ENCODE data around the gene EYA3. TPM values are rescaled to one million over a fixed set of nuclear protein-coding genes. Genes with fewer than 3 reads are reported as not detected.

The EYA3 gene
- total and polyA plus RNA-seq, 2 of the 4 experiments (the other 2 are of a cell fraction): 9.1 to 17.6 TPM

DNA sequence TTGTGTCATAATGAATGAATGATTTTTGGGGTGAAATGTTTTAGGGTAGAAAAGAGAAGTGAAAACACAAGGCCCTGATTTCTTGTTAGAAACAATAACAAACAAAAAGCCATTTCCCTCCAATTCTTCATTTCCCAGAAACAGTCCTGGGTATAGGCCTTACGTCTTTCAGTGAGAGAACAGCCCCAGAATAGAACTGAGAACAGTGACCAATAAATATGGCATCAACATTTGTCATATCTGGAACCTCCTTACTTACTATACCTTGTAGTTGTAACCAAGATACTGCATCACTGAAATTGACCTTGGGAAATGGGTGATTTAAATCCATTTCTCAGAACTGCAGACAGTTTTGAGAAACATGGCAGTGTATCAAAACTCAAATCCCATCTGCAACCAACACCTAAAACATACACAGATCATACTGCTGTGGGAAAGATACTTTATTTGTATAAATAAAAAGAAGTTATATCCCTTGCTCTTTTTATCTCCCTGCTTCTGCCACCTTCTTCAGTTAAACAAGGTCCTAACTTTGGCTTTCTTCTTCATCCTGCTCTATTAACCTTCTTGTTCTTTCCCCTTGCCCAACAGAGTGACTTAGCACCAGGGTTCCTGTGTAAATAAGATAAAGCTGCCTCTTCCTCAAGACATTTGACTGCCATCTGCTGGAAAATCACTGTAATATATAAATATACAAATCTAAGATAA, 109.1 kb downstream of the EYA3 start:
- H2BK15ac ChIP-seq (ENCODE audit: low read depth, low read length): no peak overlapping the region
- H3K4me2 ChIP-seq (ENCODE audit: low read depth, low read length): no peak overlapping the region
- CTCF ChIA-PET: interaction anchor here (1.1 to 1.2 kb wide), 2 partner anchors 9 to 12 kb away, joined by 3 to 4 read pairs; no protein-coding TSS in a partner anchor
- H3K79me1 ChIP-seq (ENCODE audit: low read depth in 1 of 2, low read length in 2 of 2): no peaks in the 10 kb centered on the region
- POLR2A ChIA-PET (ENCODE audit: unreplicated experiment): interaction anchor here (1.0 kb wide), 1 partner anchor 11 kb away, joined by 4 read pairs; no protein-coding TSS in a partner anchor
- intact Hi-C loops (cut with micrococcal nuclease): loop anchor here (1.0 kb wide), 2 partner anchors 116 to 121 kb away; no protein-coding TSS in a partner anchor
- WGBS, 2 experiments (ENCODE audit: extremely low coverage in 2 of 2, insufficient read length in 1 of 2): no CpG with 5 or more reads among the region's 1 CpG
- no peak overlapping the region for H2BK120ac ChIP-seq (ENCODE audit: low read depth, low read length)
- no peak overlapping the region for H3K56ac ChIP-seq (ENCODE audit: extremely low read depth, insufficient read depth, low read length)
- ATAC-seq (ENCODE audit: low read depth): peak; percentile 91
- H3K27me3 ChIP-seq (ENCODE audit: control insufficient read depth, insufficient read depth, low read length): no peaks in the 10 kb centered on the region
- no peaks in the 10 kb centered on the region for H4K20me1 ChIP-seq (ENCODE audit: insufficient read depth, low read length)
- no peaks in the 10 kb centered on the region for H3K9me1 ChIP-seq (ENCODE audit: insufficient read depth, low read length)
- no peak overlapping the region for H2AK5ac ChIP-seq (ENCODE audit: low read depth, low read length)
- H4K91ac ChIP-seq (ENCODE audit: insufficient read depth, low read depth, low read length): no peak overlapping the region
- in situ Hi-C loops (cut with MboI; ENCODE audit: low sequenced_read_pairs): no loop called here
- no peak overlapping the region for H4K8ac ChIP-seq (ENCODE audit: low read depth in 2 of 2, low read length in 2 of 2)
- peaks cover 2% of the 10 kb centered on the region for H3K4me1 ChIP-seq (ENCODE audit: control insufficient read depth, insufficient read depth, low read length)
- H2AFZ ChIP-seq (replicated peaks; ENCODE audit: low read length, poor library complexity): no peak overlapping the region
- dilution Hi-C loops (cut with HindIII; ENCODE audit: low sequenced_read_pairs, unreplicated experiment): no loop called here
- H2BK5ac ChIP-seq (ENCODE audit: low read depth, low read length, poor library complexity, severe bottlenecking): no peak overlapping the region
- H4K5ac ChIP-seq (ENCODE audit: low read depth, low read length): no peak overlapping the region
- H3K18ac ChIP-seq (ENCODE audit: low read depth, low read length): no peak overlapping the region
- TF ChIP-seq, protein P1, sequence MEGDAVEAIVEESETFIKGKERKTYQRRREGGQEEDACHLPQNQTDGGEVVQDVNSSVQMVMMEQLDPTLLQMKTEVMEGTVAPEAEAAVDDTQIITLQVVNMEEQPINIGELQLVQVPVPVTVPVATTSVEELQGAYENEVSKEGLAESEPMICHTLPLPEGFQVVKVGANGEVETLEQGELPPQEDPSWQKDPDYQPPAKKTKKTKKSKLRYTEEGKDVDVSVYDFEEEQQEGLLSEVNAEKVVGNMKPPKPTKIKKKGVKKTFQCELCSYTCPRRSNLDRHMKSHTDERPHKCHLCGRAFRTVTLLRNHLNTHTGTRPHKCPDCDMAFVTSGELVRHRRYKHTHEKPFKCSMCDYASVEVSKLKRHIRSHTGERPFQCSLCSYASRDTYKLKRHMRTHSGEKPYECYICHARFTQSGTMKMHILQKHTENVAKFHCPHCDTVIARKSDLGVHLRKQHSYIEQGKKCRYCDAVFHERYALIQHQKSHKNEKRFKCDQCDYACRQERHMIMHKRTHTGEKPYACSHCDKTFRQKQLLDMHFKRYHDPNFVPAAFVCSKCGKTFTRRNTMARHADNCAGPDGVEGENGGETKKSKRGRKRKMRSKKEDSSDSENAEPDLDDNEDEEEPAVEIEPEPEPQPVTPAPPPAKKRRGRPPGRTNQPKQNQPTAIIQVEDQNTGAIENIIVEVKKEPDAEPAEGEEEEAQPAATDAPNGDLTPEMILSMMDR (conservative IDR thresholded peaks at IDR 0.05; ENCODE audit: low read depth, low read length): peak; percentile 73
- TF ChIP-seq SMC3 (IDR thresholded peaks at IDR 0.05; ENCODE audit: low read depth, low read length): peak; percentile 94
- no peak for TF ChIP-seq BHLHE40 (IDR thresholded peaks at IDR 0.05; ENCODE audit: low read depth, low read length)
- peak; percentile 68; the same call in 1 of the 2 replicates for TF ChIP-seq NFE2L2 (IDR thresholded peaks at IDR 0.05; ENCODE audit: low read depth, low read length)
- peak; percentile 80 for TF ChIP-seq RAD21 (IDR thresholded peaks at IDR 0.05; ENCODE audit: low read length)
- TF ChIP-seq POLR2A (IDR thresholded peaks at IDR 0.05; ENCODE audit: low read depth, low read length): no peak
- peak; percentile 73 for TF ChIP-seq CEBPB (IDR thresholded peaks at IDR 0.05; ENCODE audit: low read depth, low read length)
- no peak overlapping the region for H2BK20ac ChIP-seq (ENCODE audit: low read depth, low read length)
- H3K36me3 ChIP-seq (ENCODE audit: control insufficient read depth, insufficient read depth, low read length): 0 out of 2 replicates have a peak, but pooled peaks cover 1% of the 10 kb centered on the region
- H3K14ac ChIP-seq (replicated peaks; ENCODE audit: low read depth, low read length): no peak overlapping the region
- peak; percentile 81 for DNase-seq
- no peaks in the 10 kb centered on the region for H3K9me3 ChIP-seq (ENCODE audit: control insufficient read depth, insufficient read depth, low read length)
- H3K4ac ChIP-seq (ENCODE audit: low read depth, low read length): no peak overlapping the region
- no peak overlapping the region for H2AK9ac ChIP-seq (replicated peaks; ENCODE audit: low read depth, low read length, poor library complexity)
- BruUV-seq (replicated peaks): no TSS peak
- no peak overlapping the region for H3K4me3 ChIP-seq (ENCODE audit: insufficient read depth, low read depth, low read length)
- H3K23ac ChIP-seq (ENCODE audit: low read depth, low read length): no peak overlapping the region
- no peak overlapping the region for H3K9ac ChIP-seq (ENCODE audit: low read depth, low read length)
- no peak overlapping the region for H3K27ac ChIP-seq (ENCODE audit: insufficient read depth, low read length)

All from IMR-90 (cell line).